GM12891 (cell line): ENCODE measurements around the gene CYBC1.

ENCODE experiments used
- DNase-seq: peaks from one replicate; pipeline ENCODE4 v3.0.0; 2011; ENCODE audit warnings: low spot score; ENCODE audit not compliant: insufficient read length
- FAIRE-seq: peaks from 2 replicates; lab custom pipeline; 2011; peaks lifted over from hg19 to GRCh38; lab: Jason Lieb, UNC
- PAX5 ChIP-seq: IDR thresholded peaks from 2 replicates; pipeline ENCODE4 v1.6.1; 2011; ENCODE audit warnings: low read length, moderate library complexity, mild to moderate bottlenecking; ENCODE audit not compliant: insufficient read depth, severe bottlenecking
- POLR2A ChIP-seq: IDR thresholded peaks from 2 replicates; pipeline ENCODE4 v1.6.1; 2011; ENCODE audit warnings: low read depth, low read length, control low read depth
- POLR2AphosphoS5 ChIP-seq: IDR thresholded peaks from 2 replicates; pipeline ENCODE4 v1.6.1; 2011; ENCODE audit warnings: low read depth, low read length, control low read depth
- POU2F2 ChIP-seq: IDR thresholded peaks from 2 replicates; pipeline ENCODE4 v1.6.1; 2011; ENCODE audit warnings: low read depth, mild to moderate bottlenecking, control low read depth, low read length, moderate library complexity
- SPI1 ChIP-seq: IDR thresholded peaks from 2 replicates; pipeline ENCODE4 v1.6.1; 2011; ENCODE audit warnings: low read depth, low read length, control low read depth
- TAF1 ChIP-seq: IDR thresholded peaks from 2 replicates; pipeline ENCODE4 v1.6.1; 2011; ENCODE audit warnings: low read depth, low read length, control low read depth

The CYBC1 gene

GRCh38 chr17:82477934-82478333 lies 27.4 kb upstream of the CYBC1 start:
- no peak for FAIRE-seq
- no peak for TF ChIP-seq TAF1
- no peak for TF ChIP-seq POLR2A
- no peak for TF ChIP-seq POU2F2
- TF ChIP-seq PAX5: no peak
- no peak for TF ChIP-seq POLR2AphosphoS5
- TF ChIP-seq SPI1: no peak
- DNase-seq: no peak

- no peak for FAIRE-seq
- TF ChIP-seq PAX5 (no peak), POU2F2 (no peak), POLR2A (no peak), SPI1 (no peak), TAF1 (no peak), POLR2AphosphoS5 (no peak)
- no peak for DNase-seq
Measured at GRCh38 chr17:82475458-82475857, 24.9 kb upstream of the CYBC1 start.

- FAIRE-seq (no peak), DNase-seq (no peak)
- TF ChIP-seq SPI1 (no peak), POLR2A (no peak), PAX5 (no peak), POU2F2 (no peak), POLR2AphosphoS5 (no peak), TAF1 (no peak)
Measured at GRCh38 chr17:82474223-82475010, 23.9 kb upstream of the CYBC1 start.

GRCh38 chr17:82470065-82470464 lies 19.5 kb upstream of the CYBC1 start:
- FAIRE-seq (no peak), DNase-seq (no peak)
- TF ChIP-seq POLR2A: no peak
- no peak for TF ChIP-seq PAX5
- TF ChIP-seq TAF1: no peak
- TF ChIP-seq POLR2AphosphoS5: no peak
- no peak for TF ChIP-seq POU2F2
- no peak for TF ChIP-seq SPI1

- FAIRE-seq: no peak
- no peak for DNase-seq
- no peak for TF ChIP-seq POLR2AphosphoS5
- no peak for TF ChIP-seq POU2F2
- no peak for TF ChIP-seq PAX5
- no peak for TF ChIP-seq TAF1
- TF ChIP-seq POLR2A: no peak
- TF ChIP-seq SPI1: no peak
Measured at GRCh38 chr17:82468692-82469091, 18.1 kb upstream of the CYBC1 start.

GRCh38 chr17:82465023-82465603 lies 14.6 kb upstream of the CYBC1 start:
- FAIRE-seq (no peak), DNase-seq (no peak)
- TF ChIP-seq TAF1 (no peak), SPI1 (no peak), POLR2AphosphoS5 (no peak), PAX5 (no peak), POLR2A (no peak), POU2F2 (no peak)

GRCh38 chr17:82464567-82464929 lies 14.0 kb upstream of the CYBC1 start:
- no peak for FAIRE-seq
- TF ChIP-seq POU2F2 (no peak), POLR2AphosphoS5 (no peak), SPI1 (no peak), PAX5 (no peak), TAF1 (no peak), POLR2A (no peak)

GRCh38 chr17:82463925-82464566 lies 13.5 kb upstream of the CYBC1 start:
- FAIRE-seq (no peak), DNase-seq (no peak)
- no peak for TF ChIP-seq SPI1
- no peak for TF ChIP-seq PAX5
- TF ChIP-seq POU2F2: no peak
- no peak for TF ChIP-seq POLR2AphosphoS5
- TF ChIP-seq POLR2A: no peak
- TF ChIP-seq TAF1: no peak

More at GRCh38 chr17:82464567-82464929, 14.0 kb upstream of the CYBC1 start:
- DNase-seq: no peak

- DNase-seq: no peak
- TF ChIP-seq POLR2A: no peak
- FAIRE-seq: no peak
Measured at GRCh38 chr17:82463391-82463790, 12.8 kb upstream of the CYBC1 start.
